ENCODE results near the gene AHCYL2. TPM values are rescaled to one million over a fixed set of nuclear protein-coding genes. Genes with fewer than 3 reads are reported as not detected.
"Not testable (repeated sequence)": the region's sequence is repeated elsewhere in the genome, so short reads cannot be mapped to it uniquely, and the experiment has no call there.

AHCYL2 gene
- total RNA-seq, 2 experiments from 2014 or later: 18.5 to 21.0 TPM

DNA sequence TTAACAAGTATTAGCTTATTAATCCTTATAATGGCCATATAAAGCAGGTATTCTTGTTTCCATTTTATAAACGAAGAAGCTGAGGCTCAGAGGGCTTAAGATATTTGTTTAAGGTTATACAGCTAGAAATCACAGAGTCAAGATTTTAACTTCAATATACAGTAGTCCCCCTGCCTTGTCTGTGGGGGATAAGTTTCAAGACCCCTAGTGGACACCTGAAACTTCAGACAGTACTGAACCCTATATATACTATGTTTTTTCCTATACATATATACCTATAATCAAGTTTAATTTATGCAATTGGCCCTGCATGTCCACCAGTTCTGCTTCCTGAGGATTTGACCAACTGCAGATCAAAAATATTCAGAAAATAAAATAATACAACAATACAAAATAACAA, 165.0 kb downstream of the AHCYL2 start:
- Mint-ChIP-seq H3K27ac (no peak overlapping the region), H3K27me3 (no peaks in the 10 kb centered on the region), H3K4me3 (no peak overlapping the region), H3K9me3 (no peaks in the 10 kb centered on the region), H3K4me1 (peaks cover 26% of the 10 kb centered on the region), H3K36me3 (ENCODE audit: low read depth) (peaks cover 11% of the 10 kb centered on the region)
- POLR2A ChIA-PET: interaction anchor here (1.2 to 2.5 kb wide), 2 partner anchors 10 to 12 kb away, joined by 3 to 7 read pairs; no protein-coding TSS in a partner anchor
- no peak for DNase-seq
- CTCF ChIA-PET: interaction anchor here (0.7 to 6.0 kb wide), 6 partner anchors 13 to 217 kb away, joined by 3 to 48 read pairs (median 4); partner anchors contain the start of gene STRIP2

DNA sequence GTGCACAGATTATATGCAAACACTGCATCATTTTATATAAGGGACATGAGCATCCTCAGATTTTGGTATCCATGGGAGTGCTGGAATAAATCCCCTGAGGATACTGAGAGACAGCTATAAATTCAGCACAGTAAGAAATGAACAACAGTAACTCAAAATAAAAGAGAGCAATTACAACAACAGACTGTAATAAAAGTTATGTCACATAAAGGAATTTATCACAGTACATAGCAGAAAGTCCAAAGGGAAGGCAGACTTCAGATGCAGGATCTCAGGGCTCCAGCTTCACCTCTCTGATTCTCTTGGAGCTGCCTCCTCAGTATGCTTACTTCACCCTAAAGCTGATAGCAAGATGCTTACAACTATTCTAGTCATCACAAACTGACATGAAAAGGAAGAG, 165.5 kb downstream of the AHCYL2 start:
- POLR2A ChIA-PET: interaction anchor here (2.5 kb wide), 1 partner anchor 13 kb away, joined by 7 read pairs; no protein-coding TSS in a partner anchor
- Mint-ChIP-seq H3K4me3 (no peak overlapping the region), H3K4me1 (peaks cover 21% of the 10 kb centered on the region), H3K9me3 (no peaks in the 10 kb centered on the region), H3K36me3 (ENCODE audit: low read depth) (peaks cover 12% of the 10 kb centered on the region), H3K27ac (no peak overlapping the region), H3K27me3 (no peaks in the 10 kb centered on the region)
- CTCF ChIA-PET: interaction anchor here (0.9 to 6.0 kb wide), 4 partner anchors 13 to 43 kb away, joined by 4 to 48 read pairs (median 17); partner anchors contain the start of gene STRIP2
- no peak for DNase-seq

DNA sequence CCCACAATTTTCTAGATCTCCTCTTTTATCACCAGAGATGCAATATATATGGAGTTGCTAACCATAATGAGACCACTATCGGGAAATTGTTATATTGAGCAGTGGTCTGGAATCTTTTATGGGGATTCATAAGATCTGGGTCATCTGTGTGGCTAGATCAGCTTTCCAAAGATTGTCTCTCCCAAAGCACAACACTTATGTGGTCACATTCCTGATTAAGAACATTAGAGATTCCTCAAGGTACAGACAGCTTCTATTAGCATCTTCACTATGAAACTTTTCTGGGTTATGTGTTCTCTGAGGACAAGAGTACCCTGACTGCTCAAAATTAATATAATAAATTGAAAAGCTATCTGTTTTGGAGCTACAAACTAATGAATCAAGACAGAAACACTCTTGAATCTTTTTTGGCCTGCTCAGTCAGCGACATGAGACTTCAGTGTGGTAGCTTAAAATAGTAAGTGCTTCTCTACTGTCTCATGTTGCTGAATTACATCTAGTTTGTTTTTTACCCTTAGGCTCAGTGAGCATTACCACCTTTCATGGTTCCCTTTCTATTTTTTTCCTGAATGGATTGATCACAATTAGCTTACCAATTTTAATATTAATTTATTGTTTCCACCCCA, 166.8 kb downstream of the AHCYL2 start:
- Mint-ChIP-seq H3K9me3 (no peaks in the 10 kb centered on the region), H3K4me3 (no peak overlapping the region), H3K36me3 (ENCODE audit: low read depth) (peaks cover 11% of the 10 kb centered on the region), H3K4me1 (peaks cover 9% of the 10 kb centered on the region), H3K27ac (no peak overlapping the region), H3K27me3 (no peaks in the 10 kb centered on the region)
- ChIA-PET POLR2A (no interaction called here), CTCF (interaction anchor here (1.3 to 6.0 kb wide), 3 partner anchors 11 to 24 kb away, joined by 3 to 48 read pairs (median 5); no protein-coding TSS in a partner anchor)
- no peak for DNase-seq

DNA sequence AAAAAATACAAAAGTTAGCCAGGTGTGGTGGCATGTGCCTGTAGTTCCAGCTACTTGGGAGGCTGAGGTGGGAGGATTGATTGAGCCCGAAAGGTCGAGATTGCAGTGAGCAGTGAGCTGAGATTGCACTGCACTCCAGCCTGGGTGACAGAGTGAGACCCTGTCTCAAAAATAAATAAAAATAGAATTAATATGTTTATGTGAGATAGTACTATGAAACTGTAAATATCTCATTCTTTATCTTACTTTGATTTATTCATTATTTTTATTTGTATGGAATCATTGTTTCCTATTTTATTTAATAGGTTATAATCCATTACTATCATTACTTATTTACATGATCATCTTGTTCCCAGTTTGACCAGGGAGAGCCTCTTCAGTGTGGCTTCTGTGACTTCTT, 168.4 kb downstream of the AHCYL2 start:
- no peak overlapping the region for H3K27ac Mint-ChIP-seq
- DNase-seq: no peak
- no peaks in the 10 kb centered on the region for H3K9me3 Mint-ChIP-seq
- no peak overlapping the region for H3K4me3 Mint-ChIP-seq
- H3K36me3 Mint-ChIP-seq (ENCODE audit: low read depth): peaks cover 9% of the 10 kb centered on the region
- H3K27me3 Mint-ChIP-seq: no peaks in the 10 kb centered on the region
- no peaks in the 10 kb centered on the region for H3K4me1 Mint-ChIP-seq
- POLR2A ChIA-PET: no interaction called here
- CTCF ChIA-PET: no interaction called here

DNA sequence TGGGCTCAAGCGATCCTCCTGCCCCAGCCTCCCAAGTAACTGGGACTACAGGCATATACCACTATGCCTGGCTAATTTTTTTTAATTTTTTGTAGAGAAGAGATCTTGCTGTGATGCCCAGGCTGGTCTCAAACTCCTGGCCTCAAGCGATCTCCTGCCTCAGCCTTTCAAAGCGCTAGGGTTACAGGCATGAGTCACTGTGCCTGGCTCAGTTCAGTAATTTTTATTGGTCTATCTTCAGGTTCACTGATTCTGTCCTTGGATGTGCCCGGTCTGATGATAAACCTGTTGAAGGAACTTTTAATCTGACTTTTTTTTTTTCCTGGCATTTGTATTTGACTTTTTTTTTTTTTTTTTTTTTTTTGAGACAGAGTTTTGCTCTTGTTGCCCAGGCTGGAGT, 169.3 kb downstream of the AHCYL2 start:
- CTCF ChIA-PET: no interaction called here
- no peaks in the 10 kb centered on the region for H3K4me1 Mint-ChIP-seq
- no peak overlapping the region for H3K27ac Mint-ChIP-seq

DNA sequence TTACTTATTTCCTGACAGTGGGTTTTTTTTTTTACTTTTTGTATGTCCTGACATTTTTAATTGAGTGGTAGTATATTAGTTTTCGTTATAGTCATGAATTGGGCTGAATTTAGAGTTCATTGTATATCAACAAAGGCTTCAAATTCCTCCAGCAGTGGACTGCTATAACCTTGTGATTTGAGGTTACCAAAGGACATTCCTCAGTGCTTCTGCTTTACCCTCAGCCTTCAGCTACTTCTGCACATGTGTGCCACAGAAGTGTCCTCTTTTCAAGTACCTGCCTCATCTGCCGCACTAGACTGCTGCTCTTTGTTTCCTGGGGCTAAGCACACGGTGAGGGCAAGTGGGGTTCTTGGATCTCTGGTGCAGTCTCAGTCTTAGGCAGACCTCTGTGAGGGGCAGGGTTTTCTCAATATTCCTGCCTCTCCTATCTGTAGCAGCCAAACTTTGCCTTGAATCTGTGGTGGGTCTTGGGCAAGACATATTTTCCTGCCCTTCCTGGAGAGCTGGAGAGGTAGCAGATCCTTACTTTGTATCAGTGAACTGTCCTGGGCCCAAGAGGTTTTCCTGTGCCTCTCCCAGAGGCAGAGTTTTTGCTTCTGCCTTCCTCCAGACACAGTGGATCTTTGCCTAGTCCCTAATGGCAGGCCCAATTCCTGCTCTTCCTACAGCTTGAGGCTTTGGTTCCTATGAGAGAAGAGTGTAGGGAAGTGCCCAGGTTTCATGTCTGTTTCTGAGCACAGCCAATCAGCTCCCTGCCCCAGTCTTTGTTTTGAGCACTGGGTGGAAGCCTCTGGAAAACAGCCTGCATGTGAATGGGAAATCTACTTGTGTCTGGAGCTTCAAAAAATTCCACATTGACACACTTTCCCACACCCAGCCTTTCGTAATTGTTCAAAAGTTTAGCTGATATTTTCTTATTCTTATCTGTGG, 170.4 kb downstream of the AHCYL2 start:
- no peaks in the 10 kb centered on the region for H3K27me3 Mint-ChIP-seq
- no peaks in the 10 kb centered on the region for H3K9me3 Mint-ChIP-seq
- H3K4me3 Mint-ChIP-seq: no peak overlapping the region
- ChIA-PET CTCF (interaction anchor here (1.7 kb wide), 1 partner anchor 27 kb away, joined by 5 read pairs; no protein-coding TSS in a partner anchor), POLR2A (interaction anchor here (0.7 kb wide), 1 partner anchor 52 kb away, joined by 3 read pairs; no protein-coding TSS in a partner anchor)
- peaks cover 9% of the 10 kb centered on the region for H3K36me3 Mint-ChIP-seq (ENCODE audit: low read depth)
- no peak overlapping the region for H3K27ac Mint-ChIP-seq
- H3K4me1 Mint-ChIP-seq: peaks cover 1% of the 10 kb centered on the region
- no peak for DNase-seq

More for the DNA sequence above, 169.3 kb downstream of the AHCYL2 start:
- Mint-ChIP-seq H3K9me3 (no peaks in the 10 kb centered on the region), H3K4me3 (no peak overlapping the region), H3K27me3 (no peaks in the 10 kb centered on the region), H3K36me3 (ENCODE audit: low read depth) (peaks cover 9% of the 10 kb centered on the region)
- POLR2A ChIA-PET: no interaction called here
- no peak for DNase-seq

DNA sequence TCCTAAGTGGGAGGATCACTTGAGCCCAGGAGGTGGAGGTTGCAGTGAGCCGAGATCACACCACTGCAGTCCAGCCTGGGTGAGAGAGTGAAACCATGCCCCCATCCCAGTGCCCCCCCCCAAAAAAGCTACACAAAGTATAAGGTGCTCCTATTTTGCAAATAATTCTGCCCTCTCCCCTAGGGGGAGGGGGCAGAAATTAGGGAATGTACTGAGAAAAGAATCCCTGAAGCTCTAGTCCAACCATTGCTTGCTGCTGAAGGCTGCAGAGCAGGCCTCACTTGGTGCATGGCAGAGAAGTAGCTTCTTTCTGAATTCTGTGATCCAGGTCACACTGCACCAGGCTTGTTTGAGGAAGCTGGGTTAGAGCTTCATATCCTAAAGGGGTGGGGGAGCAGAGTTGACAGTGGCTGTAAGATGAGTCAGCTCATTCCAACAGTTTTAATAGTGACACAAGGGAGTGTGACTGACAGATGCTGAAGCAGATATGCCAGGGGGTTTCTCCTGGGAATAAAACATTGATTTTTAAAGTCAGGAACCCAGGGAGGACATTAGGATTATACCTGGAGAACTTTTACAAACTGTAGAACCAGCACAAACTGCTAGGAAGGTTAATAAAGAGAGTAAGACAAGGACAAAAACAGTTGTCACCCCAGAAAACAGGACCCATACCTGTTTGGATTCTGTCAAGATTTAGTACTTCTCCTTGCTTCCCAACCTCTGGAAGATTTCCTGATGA, 176.6 kb downstream of the AHCYL2 start:
- Mint-ChIP-seq H3K27me3 (no peaks in the 10 kb centered on the region), H3K27ac (no peak overlapping the region), H3K4me3 (no peak overlapping the region), H3K4me1 (peaks cover 31% of the 10 kb centered on the region), H3K9me3 (no peaks in the 10 kb centered on the region), H3K36me3 (ENCODE audit: low read depth) (peaks cover 18% of the 10 kb centered on the region)
- CTCF ChIA-PET: interaction anchor here (1.0 to 2.1 kb wide), 4 partner anchors 11 to 206 kb away, joined by 3 to 7 read pairs (median 4); no protein-coding TSS in a partner anchor
- POLR2A ChIA-PET: interaction anchor here (0.9 kb wide), 1 partner anchor 428 kb away, joined by 3 read pairs; no protein-coding TSS in a partner anchor
- no peak for DNase-seq

DNA sequence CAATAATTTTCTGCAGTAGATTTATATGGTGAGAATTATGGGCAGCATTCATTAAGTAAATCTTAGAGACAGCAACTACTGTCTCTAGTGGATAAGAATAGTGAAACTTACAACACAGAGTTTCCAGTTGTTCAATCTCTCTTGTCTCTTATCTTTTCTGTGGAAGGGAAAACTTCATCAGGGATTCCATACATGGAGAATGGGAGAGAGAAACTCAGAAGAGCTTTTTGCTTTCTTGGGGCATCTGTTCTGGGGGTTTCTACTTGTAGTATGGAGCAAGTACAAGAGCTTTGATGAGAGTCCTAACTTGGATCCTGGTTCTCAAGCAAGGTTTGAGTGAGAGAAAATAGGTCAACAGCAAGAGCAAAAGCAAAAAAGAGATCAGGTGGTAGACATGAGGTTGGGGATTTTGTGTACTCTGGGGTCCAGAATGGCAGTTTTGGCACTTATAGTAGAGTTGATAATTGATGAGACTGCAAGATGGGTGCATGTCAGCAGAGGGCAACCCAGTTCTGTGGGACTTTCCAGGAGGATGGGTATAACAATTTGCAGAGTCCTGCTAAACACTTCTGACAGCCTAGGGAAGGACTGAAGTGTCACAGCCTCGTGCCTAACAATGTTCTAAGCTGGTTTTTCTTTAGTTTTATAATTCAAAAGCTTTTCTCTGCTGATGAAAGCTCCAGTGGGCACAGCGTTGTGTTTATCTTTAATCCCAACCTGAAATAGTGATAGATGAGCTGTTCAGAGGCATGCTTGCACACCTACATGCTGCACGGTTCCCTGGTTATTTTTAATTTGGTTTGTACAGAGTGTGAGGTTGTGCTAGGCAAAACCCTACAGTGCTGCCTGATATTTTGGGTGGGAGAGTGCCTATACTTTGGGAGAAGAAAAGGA, 177.4 kb downstream of the AHCYL2 start:
- H3K27ac Mint-ChIP-seq: no peak overlapping the region
- peaks cover 18% of the 10 kb centered on the region for H3K36me3 Mint-ChIP-seq (ENCODE audit: low read depth)
- no peaks in the 10 kb centered on the region for H3K9me3 Mint-ChIP-seq
- H3K4me1 Mint-ChIP-seq: peaks cover 31% of the 10 kb centered on the region
- no peaks in the 10 kb centered on the region for H3K27me3 Mint-ChIP-seq
- CTCF ChIA-PET: interaction anchor here (1.0 to 2.1 kb wide), 4 partner anchors 10 to 206 kb away, joined by 3 to 7 read pairs (median 4); no protein-coding TSS in a partner anchor
- POLR2A ChIA-PET: interaction anchor here (0.9 kb wide), 1 partner anchor 427 kb away, joined by 3 read pairs; no protein-coding TSS in a partner anchor
- H3K4me3 Mint-ChIP-seq: no peak overlapping the region
- peak; percentile 31 for DNase-seq

DNA sequence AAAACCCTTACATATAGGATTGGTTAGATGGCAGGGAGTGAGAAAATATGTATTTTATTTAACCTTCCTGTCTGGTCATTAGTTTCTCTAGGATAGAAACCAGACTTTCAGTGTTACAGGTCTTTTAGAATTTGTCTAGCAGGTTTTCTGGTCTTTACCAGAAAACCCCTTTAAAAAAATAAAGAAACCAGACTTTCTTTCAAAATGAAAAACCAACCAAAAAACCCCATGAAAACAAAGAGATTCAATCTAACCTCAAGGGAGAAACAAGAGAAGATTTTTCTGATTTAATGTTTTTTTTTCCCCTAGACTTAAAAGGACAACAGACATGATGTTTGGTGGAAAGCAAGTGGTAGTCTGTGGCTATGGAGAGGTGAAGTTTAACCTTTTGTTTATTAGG, 180.7 kb downstream of the AHCYL2 start:
- no peaks in the 10 kb centered on the region for H3K27me3 Mint-ChIP-seq

DNA sequence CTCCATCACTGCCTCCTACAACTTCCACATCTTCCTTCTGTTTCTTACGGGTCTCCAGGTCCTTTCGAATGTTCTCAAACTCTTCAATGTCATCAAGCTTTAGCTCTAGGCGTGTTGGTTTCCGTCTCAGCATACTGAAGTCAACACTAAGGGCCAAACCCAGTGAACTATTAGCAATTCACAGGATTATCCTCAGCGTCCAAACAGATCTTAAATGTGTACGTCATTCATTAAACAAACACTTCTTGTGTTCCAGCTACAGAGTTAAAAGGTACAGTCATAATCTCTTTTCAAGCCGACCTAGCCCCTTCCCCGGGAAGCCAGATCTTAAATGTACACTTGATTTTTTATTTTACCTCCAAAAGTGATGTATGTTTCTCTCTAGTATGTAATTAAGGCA, 185.4 kb downstream of the AHCYL2 start:
- H3K9me3 Mint-ChIP-seq, H3K4me3 Mint-ChIP-seq, DNase-seq, H3K4me1 Mint-ChIP-seq, POLR2A ChIA-PET, H3K27me3 Mint-ChIP-seq, H3K27ac Mint-ChIP-seq: not testable (repeated sequence)
- CTCF ChIA-PET: interaction anchor here (1.2 kb wide), 1 partner anchor 42 kb away, joined by 3 read pairs; no protein-coding TSS in a partner anchor
- H3K36me3 Mint-ChIP-seq (ENCODE audit: low read depth): peaks cover 54% of the 10 kb centered on the region

More for the DNA sequence above, 180.7 kb downstream of the AHCYL2 start:
- Mint-ChIP-seq H3K9me3 (no peaks in the 10 kb centered on the region), H3K4me1 (peaks cover 29% of the 10 kb centered on the region), H3K4me3 (no peak overlapping the region), H3K36me3 (ENCODE audit: low read depth) (peaks cover 40% of the 10 kb centered on the region), H3K27ac (no peak overlapping the region)
- POLR2A ChIA-PET: no interaction called here
- CTCF ChIA-PET: interaction anchor here (0.9 to 1.8 kb wide), 3 partner anchors 9 to 192 kb away, joined by 3 to 6 read pairs (median 4); no protein-coding TSS in a partner anchor
- DNase-seq: no peak

DNA sequence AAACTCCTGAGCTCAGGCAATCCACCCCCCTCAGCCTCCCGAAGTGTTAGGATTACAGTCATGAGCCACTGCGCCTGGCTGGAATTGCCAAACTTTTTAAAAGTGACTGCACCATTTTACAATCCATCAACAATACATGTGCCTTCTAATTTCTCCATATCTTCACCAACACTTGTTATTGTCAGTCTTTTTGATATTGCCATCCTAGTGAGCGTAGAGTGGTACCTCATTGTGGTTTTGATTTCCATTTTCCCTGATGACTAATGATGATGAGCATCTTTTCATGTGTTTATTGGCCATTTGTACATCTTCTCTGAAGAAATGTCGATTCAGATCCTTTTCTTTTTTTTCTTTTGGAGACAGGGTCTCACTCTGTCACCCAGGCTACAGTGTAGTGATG, 187.7 kb downstream of the AHCYL2 start:
- peaks cover 51% of the 10 kb centered on the region for H3K36me3 Mint-ChIP-seq (ENCODE audit: low read depth)
- CTCF ChIA-PET: interaction anchor here (1.2 to 1.3 kb wide), 2 partner anchors 10 to 44 kb away, joined by 3 read pairs; no protein-coding TSS in a partner anchor
- H3K4me1 Mint-ChIP-seq: no peaks in the 10 kb centered on the region
- H3K27me3 Mint-ChIP-seq: no peaks in the 10 kb centered on the region
- POLR2A ChIA-PET: no interaction called here
- no peak overlapping the region for H3K4me3 Mint-ChIP-seq
- H3K9me3 Mint-ChIP-seq: peaks cover 3% of the 10 kb centered on the region
- H3K27ac Mint-ChIP-seq: no peak overlapping the region
- DNase-seq: no peak

Data from activated CD4-positive, alpha-beta memory T cell treated with anti-CD3 and anti-CD28 coated beads, Interleukin-2, amount 10 ng/mL, durations not matched to agents 7 days and 5 days (primary cell).